T-helper 1 cell treated with Interleukin-12 subunit alpha and Interleukin-12 subunit beta and Interleukin-4 antibody, amounts not matched to agents 30 μg/mL and 1 μg/mL, for 36 hours (primary cell): ENCODE results near the gene CYB561D2.
A peak's percentile ranks its signal among the peaks of the same experiment; 100 is the strongest.

Experiments
- H3K27ac Mint-ChIP-seq: one replicate; pipeline ENCODE4 v1.8.0; 2021; ENCODE audit warnings: mild to moderate bottlenecking, mixed read lengths
- H3K27me3 Mint-ChIP-seq: one replicate; pipeline ENCODE4 v1.8.0; 2021; ENCODE audit warnings: low read depth, mixed read lengths
- H3K36me3 Mint-ChIP-seq: one replicate; pipeline ENCODE4 v1.8.0; 2021; ENCODE audit warnings: low read depth, mixed read lengths
- H3K4me1 Mint-ChIP-seq: one replicate; pipeline ENCODE4 v1.8.0; 2021; ENCODE audit warnings: low read depth, mixed read lengths
- H3K4me3 Mint-ChIP-seq: one replicate; pipeline ENCODE4 v1.8.0; 2021; ENCODE audit warnings: mild to moderate bottlenecking, moderate library complexity, mixed read lengths
- H3K9me3 Mint-ChIP-seq: one replicate; pipeline ENCODE4 v1.8.0; 2021; ENCODE audit warnings: mixed read lengths

Gene CYB561D2

DNA sequence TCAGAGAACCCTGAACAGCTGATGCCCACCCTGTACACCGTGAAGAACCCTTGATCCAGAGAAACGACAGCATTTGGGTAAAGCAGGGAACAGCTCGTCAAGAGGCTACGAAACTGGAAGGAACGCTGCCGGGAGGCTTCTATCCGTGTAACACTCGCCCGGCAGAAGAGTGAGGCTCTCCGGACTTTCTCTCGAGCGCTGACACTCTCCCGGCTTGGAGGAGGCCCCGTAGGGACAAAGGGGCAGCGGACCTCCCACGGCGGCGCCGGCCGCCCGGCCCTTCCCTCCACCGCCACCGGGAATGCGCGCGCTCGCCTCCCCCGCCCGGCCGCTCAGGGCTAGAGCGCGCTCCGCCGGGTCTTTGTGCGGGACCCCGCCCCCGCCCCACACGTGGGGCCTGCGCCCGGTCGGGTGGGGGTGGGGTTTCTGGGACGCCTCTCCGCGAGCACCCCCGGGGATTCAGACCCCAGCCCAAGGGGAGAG, 29.8 kb upstream of the CYB561D2 start:
- Mint-ChIP-seq H3K36me3 (peaks cover 7% of the 10 kb centered on the region), H3K4me3 (peak overlapping the region; percentile 90), H3K4me1 (peaks cover 33% of the 10 kb centered on the region)

GRCh38 chr3:50321336-50322114, 29.1 kb upstream of the CYB561D2 start:
- no peaks in the 10 kb centered on the region for H3K9me3 Mint-ChIP-seq
- H3K36me3 Mint-ChIP-seq = peaks cover 4% of the 10 kb centered on the region
- peak overlapping the region; percentile 76 for H3K4me3 Mint-ChIP-seq
- H3K27me3 Mint-ChIP-seq = no peaks in the 10 kb centered on the region
- peaks cover 29% of the 10 kb centered on the region for H3K4me1 Mint-ChIP-seq
- peak overlapping the region; percentile 86 for H3K27ac Mint-ChIP-seq

More for the DNA sequence above, 29.8 kb upstream of the CYB561D2 start:
- H3K27me3 Mint-ChIP-seq = no peaks in the 10 kb centered on the region
- H3K27ac Mint-ChIP-seq = peak overlapping the region; percentile 81
- no peaks in the 10 kb centered on the region for H3K9me3 Mint-ChIP-seq

DNA sequence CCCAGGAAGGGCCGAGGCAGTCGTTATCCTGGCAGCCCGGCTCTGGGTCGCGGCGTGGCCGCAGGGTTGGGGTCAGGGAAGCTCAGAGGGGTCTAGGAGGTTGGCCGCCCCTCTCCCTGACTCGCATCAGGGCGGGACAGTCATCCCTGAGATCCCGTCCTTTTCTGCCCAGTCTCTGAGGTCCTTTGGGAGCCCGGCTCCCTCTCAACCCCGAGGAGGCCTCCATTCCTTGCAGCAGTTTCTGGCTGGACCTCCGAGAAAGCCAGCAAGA, 28.6 kb upstream of the CYB561D2 start:
- Mint-ChIP-seq H3K9me3 (no peaks in the 10 kb centered on the region), H3K4me3 (no peak overlapping the region), H3K27ac (no peak overlapping the region), H3K27me3 (no peaks in the 10 kb centered on the region), H3K36me3 (peaks cover 2% of the 10 kb centered on the region), H3K4me1 (peaks cover 28% of the 10 kb centered on the region)

GRCh38 chr3:50322386-50323091, 28.1 kb upstream of the CYB561D2 start, which contains the start of gene HYAL2:
Gene HYAL2 (minus strand): TSS chr3:50322745. CDS start chr3:50320489, 2,256 bp downstream.
- Mint-ChIP-seq H3K36me3 (peaks cover 2% of the 10 kb centered on the region), H3K9me3 (no peaks in the 10 kb centered on the region), H3K27ac (peak within 1 kb of the TSS; percentile 86), H3K4me1 (peaks cover 26% of the 10 kb centered on the region), H3K27me3 (no peaks in the 10 kb centered on the region), H3K4me3 (peak within 1 kb of the TSS; percentile 76)

- Mint-ChIP-seq H3K4me1 (peaks cover 28% of the 10 kb centered on the region), H3K9me3 (no peaks in the 10 kb centered on the region), H3K27me3 (no peaks in the 10 kb centered on the region), H3K4me3 (no peak overlapping the region), H3K36me3 (peaks cover 3% of the 10 kb centered on the region), H3K27ac (no peak overlapping the region)
Observed at GRCh38 chr3:50323092-50323600, 27.5 kb upstream of the CYB561D2 start.

DNA sequence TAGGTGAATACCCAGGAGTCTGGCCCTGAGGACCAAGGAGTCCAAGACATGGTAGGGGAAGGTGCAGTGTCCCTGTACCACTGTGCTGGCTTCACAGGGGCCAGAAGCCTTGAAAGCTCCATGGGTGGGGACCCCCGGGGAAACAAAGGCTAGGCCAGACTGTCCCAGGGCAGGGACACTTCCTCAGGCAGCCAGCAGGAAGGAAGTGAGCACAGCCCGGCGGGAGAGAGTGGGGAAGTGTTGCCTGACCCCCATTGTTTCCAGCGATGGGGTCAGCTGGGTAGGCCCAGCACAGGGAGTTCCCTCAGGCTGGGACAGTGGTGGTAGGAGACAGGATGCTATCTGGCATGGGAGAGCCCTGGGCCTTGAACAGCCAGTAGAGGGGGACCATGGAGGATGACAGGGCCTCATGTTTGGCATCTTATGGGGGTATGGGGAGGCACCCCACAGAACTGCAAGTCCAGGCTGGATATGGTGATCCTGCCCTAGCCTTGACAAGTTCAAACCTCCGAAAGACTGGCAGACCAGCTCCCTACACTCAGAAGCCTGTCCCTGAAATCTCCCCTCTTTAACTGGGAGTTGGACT, 27.0 kb upstream of the CYB561D2 start:
- Mint-ChIP-seq H3K36me3 (peaks cover 9% of the 10 kb centered on the region), H3K27ac (no peak overlapping the region), H3K4me3 (no peak overlapping the region), H3K4me1 (peaks cover 31% of the 10 kb centered on the region), H3K9me3 (no peaks in the 10 kb centered on the region), H3K27me3 (no peaks in the 10 kb centered on the region)

DNA sequence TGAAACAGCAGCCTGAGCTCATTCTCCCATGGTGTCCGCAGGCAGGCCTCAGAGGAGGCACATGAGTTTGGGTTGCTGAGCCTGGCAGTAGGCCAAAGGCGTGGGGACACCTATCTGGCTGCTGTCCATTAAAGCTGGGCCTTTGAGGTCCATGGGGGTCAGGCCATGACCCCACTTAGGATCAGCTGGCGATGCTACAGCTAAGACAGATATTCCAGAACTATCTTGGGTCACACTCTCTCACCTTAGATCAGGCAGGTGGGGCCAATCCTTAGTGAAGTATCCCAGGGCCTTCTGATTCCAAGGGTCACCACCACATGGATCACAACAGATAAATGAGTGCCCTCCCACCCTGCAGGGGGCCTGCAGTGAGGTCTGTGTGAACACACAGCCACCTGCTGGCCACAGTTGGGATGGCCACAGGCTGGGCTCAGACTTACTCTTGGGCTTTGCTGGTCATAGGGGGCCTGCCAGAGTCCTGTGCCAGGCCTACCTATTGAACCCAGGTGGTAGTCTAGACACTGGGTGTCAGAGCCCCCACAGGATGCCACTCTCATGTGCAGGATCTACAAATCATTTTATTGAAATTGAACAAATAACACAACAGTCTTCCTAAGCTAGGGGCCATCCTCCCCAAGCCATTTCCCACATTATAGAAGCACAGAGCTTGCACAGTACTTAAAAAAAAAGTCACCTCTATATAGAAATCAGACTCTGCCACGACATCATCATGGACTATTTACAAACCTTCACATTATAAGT, 26.1 kb upstream of the CYB561D2 start:
- Mint-ChIP-seq H3K27me3 (no peaks in the 10 kb centered on the region), H3K36me3 (peaks cover 9% of the 10 kb centered on the region), H3K4me3 (peak overlapping the region; percentile 19), H3K4me1 (peaks cover 26% of the 10 kb centered on the region), H3K9me3 (no peaks in the 10 kb centered on the region), H3K27ac (no peak overlapping the region)

DNA sequence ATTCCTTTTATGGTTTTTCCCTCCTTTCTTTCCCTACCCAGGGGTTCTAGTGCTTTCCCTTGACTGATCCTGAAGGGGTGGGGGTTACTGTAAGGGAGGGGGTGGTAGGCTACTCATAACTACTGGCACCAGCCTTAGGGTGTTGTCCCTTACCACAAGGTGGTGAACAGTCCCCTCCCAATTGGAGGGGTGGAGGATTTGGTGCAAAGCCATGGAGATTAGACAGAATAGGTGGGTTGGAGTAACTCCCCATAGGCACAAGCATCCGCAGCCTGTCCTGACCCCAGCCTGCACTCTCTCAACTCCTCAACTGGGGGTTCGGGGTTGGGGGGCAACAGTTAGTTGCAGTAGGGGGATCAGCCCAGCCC, 25.6 kb upstream of the CYB561D2 start:
- H3K36me3 Mint-ChIP-seq = peaks cover 11% of the 10 kb centered on the region
- no peaks in the 10 kb centered on the region for H3K9me3 Mint-ChIP-seq
- no peak overlapping the region for H3K27ac Mint-ChIP-seq
- peaks cover 25% of the 10 kb centered on the region for H3K4me1 Mint-ChIP-seq
- no peaks in the 10 kb centered on the region for H3K27me3 Mint-ChIP-seq
- no peak overlapping the region for H3K4me3 Mint-ChIP-seq

- H3K4me1 Mint-ChIP-seq = peaks cover 20% of the 10 kb centered on the region
- H3K27me3 Mint-ChIP-seq = no peaks in the 10 kb centered on the region
- peaks cover 13% of the 10 kb centered on the region for H3K36me3 Mint-ChIP-seq
- H3K4me3 Mint-ChIP-seq = no peak overlapping the region
- H3K9me3 Mint-ChIP-seq = no peaks in the 10 kb centered on the region
- no peak overlapping the region for H3K27ac Mint-ChIP-seq
Observed at GRCh38 chr3:50325497-50326181, 25.0 kb upstream of the CYB561D2 start.

- Mint-ChIP-seq H3K27ac (no peak overlapping the region), H3K9me3 (no peaks in the 10 kb centered on the region), H3K4me1 (peaks cover 18% of the 10 kb centered on the region), H3K27me3 (no peaks in the 10 kb centered on the region), H3K4me3 (no peak overlapping the region), H3K36me3 (peaks cover 17% of the 10 kb centered on the region)
Observed at GRCh38 chr3:50326182-50326541, 24.5 kb upstream of the CYB561D2 start.

DNA sequence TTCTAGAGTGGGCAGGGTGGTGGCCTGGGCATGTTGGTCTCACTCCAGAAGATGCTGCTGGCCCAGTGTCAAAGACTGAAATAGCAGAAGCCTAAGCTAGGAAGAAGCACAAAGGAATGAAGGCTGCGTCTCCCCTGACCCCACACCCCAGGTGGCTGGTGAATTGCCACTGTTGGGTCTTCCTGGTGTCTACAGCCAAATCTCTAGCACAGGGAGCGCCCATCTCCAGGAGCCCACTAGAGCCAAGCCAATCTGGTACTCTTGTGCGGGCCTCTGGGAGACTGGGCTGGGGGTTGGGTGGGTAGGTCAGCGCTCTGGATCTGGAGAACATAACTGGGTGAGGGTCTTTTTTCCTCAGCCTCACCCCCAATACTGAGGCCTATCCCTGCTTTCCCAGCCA, 23.5 kb upstream of the CYB561D2 start:
- no peaks in the 10 kb centered on the region for H3K9me3 Mint-ChIP-seq
- H3K36me3 Mint-ChIP-seq = peaks cover 21% of the 10 kb centered on the region
- peak overlapping the region; percentile 80 for H3K4me3 Mint-ChIP-seq
- peak overlapping the region; percentile 63 for H3K27ac Mint-ChIP-seq
- no peaks in the 10 kb centered on the region for H3K27me3 Mint-ChIP-seq
- H3K4me1 Mint-ChIP-seq = peaks cover 18% of the 10 kb centered on the region

- peaks cover 22% of the 10 kb centered on the region for H3K36me3 Mint-ChIP-seq
- H3K9me3 Mint-ChIP-seq = no peaks in the 10 kb centered on the region
- H3K4me3 Mint-ChIP-seq = peak within 1 kb of the TSS; percentile 92
- peak within 1 kb of the TSS; percentile 88 for H3K27ac Mint-ChIP-seq
- peaks cover 20% of the 10 kb centered on the region for H3K4me1 Mint-ChIP-seq
- H3K27me3 Mint-ChIP-seq = no peaks in the 10 kb centered on the region
Observed at GRCh38 chr3:50327943-50328691, 22.5 kb upstream of the CYB561D2 start, which contains the start of gene TUSC2. Gene TUSC2 (minus strand): TSS chr3:50328223. CDS start chr3:50328099, 124 bp downstream.

DNA sequence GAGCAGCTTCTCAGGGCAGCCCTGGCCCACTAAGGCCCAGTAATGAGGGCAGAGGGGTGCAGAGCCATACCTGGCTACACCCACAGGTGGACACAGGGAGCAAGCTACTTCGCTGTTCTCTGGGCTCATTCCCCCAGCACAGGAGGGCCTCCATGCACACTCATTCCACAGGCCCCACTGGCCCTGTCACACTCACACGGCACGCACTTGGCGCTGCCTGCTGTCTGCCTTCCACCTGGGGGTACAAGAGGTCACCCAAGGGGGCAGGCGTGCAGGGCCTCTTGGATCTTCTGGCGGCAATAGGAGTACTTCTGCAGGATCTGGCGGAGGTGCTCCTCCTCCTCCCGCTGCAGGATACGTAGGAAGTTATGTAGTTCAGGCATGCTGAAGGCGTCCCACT, 20.3 kb upstream of the CYB561D2 start:
- H3K27me3 Mint-ChIP-seq = no peaks in the 10 kb centered on the region
- H3K4me1 Mint-ChIP-seq = peaks cover 29% of the 10 kb centered on the region
- H3K27ac Mint-ChIP-seq = no peak overlapping the region
- H3K9me3 Mint-ChIP-seq = no peaks in the 10 kb centered on the region
- H3K36me3 Mint-ChIP-seq = peaks cover 22% of the 10 kb centered on the region
- no peak overlapping the region for H3K4me3 Mint-ChIP-seq
